ENCODE measurements around the gene STRN4. TPM values are rescaled to one million over a fixed set of nuclear protein-coding genes. Genes with fewer than 3 reads are reported as not detected.
A peak's percentile ranks its signal among the peaks of the same experiment; 100 is the strongest.

STRN4 gene
- total and polyA plus RNA-seq, 2 donors (not counting 3 experiments of a cell fraction or from before 2014, with no cell fraction given), result 116 to 144 TPM

GRCh38 chr19:46730595-46730994 is 15.7 kb downstream of the STRN4 start:
- FAIRE-seq (no peak), DNase-seq (ENCODE audit: low read depth, low spot score) (no peak)
- no peak overlapping the region for H2AFZ ChIP-seq (ENCODE audit: low read depth, low read length)
- dilution Hi-C loops (cut with MboI; ENCODE audit: extremely low pct_ligation_motif_present, low sequenced_read_pairs), result no loop called here
- no peaks in the 10 kb centered on the region for H3K9me1 ChIP-seq (replicated peaks; ENCODE audit: control insufficient read depth, extremely low read depth, insufficient read depth, low read length)
- TF ChIP-seq FOS (IDR thresholded peaks at IDR 0.05; ENCODE audit: borderline replicate concordance, insufficient read depth, low read length) (no peak), JUN (IDR thresholded peaks at IDR 0.05; ENCODE audit: borderline replicate concordance, insufficient read depth, insufficient read length, low read depth) (no peak), EZH2 (IDR thresholded peaks at IDR 0.05; ENCODE audit: borderline replicate concordance, low read depth, low read length, severe bottlenecking) (no peak), GATA2 (IDR thresholded peaks at IDR 0.05; ENCODE audit: insufficient read depth, insufficient read length, low read depth, low read length) (no peak), POLR2AphosphoS5 (IDR thresholded peaks at IDR 0.05; ENCODE audit: insufficient read depth, low read depth, low read length) (no peak), MAX (IDR thresholded peaks at IDR 0.05; ENCODE audit: insufficient read depth, insufficient read length) (no peak), CTCF (IDR thresholded peaks at IDR 0.05; ENCODE audit: extremely low read depth in 1 of 2, insufficient read depth in 1 of 2, low read depth in 1 of 2, low read length in 2 of 2) (no peak), POLR2A (IDR thresholded peaks at IDR 0.05; ENCODE audit: low read depth, low read length) (no peak), MYC (IDR thresholded peaks at IDR 0.05; ENCODE audit: low read depth, low read length) (no peak)
- H3K27me3 ChIP-seq (ENCODE audit: control insufficient read depth in 2 of 2, insufficient read depth in 2 of 2, low read length in 2 of 2), result no peaks in the 10 kb centered on the region
- peaks cover 64% of the 10 kb centered on the region for H3K4me1 ChIP-seq (ENCODE audit: control insufficient read depth, extremely low read depth, insufficient read depth, low read length)
- peaks cover 12 to 40% of the 10 kb centered on the region in 2 experiments for H3K36me3 ChIP-seq (ENCODE audit: control insufficient read depth in 2 of 2, extremely low read depth in 1 of 2, insufficient read depth in 2 of 2, low read length in 2 of 2)
- CTCF ChIA-PET, result interaction anchor here (0.8 to 5.8 kb wide), 13 partner anchors 11 to 116 kb away, joined by 3 to 74 read pairs (median 3); partner anchors contain the start of genes FKRP and PRKD2
- peaks cover 39% of the 10 kb centered on the region for H3K79me2 ChIP-seq (ENCODE audit: control insufficient read depth, insufficient read depth, low read length)
- no TSS peak for BruUV-seq (replicated peaks)
- intact Hi-C loops (cut with micrococcal nuclease), result no loop called here
- H3K4me2 ChIP-seq (ENCODE audit: insufficient read depth, low read length), result no peak overlapping the region
- peak overlapping the region; percentile 27 for H3K27ac ChIP-seq (ENCODE audit: insufficient read depth, low read depth, low read length)
- H3K4me3 ChIP-seq (replicated peaks in 1 of 3; ENCODE audit: insufficient read depth in 1 of 3, low read depth in 1 of 3, low read length in 3 of 3), result no peak overlapping the region
- POLR2A ChIA-PET, result interaction anchor here (1.0 kb wide), 1 partner anchor 47 kb away, joined by 3 read pairs; no protein-coding TSS in a partner anchor
- no peaks in the 10 kb centered on the region for H3K9me3 ChIP-seq (replicated peaks; ENCODE audit: control insufficient read depth, insufficient read depth, low read length)
- no peak overlapping the region for H3K9ac ChIP-seq (replicated peaks; ENCODE audit: extremely low read depth, insufficient read depth, low read length)
- H4K20me1 ChIP-seq (replicated peaks; ENCODE audit: control insufficient read depth, extremely low read depth, insufficient read depth, low read length), result no peaks in the 10 kb centered on the region
